GM19035 (cell line): ENCODE results near the gene HIVEP2.
A peak's percentile ranks its signal among the peaks of the same experiment; 100 is the strongest.

Experiments
- ATAC-seq: cut with Tn5 transposase; IDR thresholded peaks from one replicate; pipeline ENCODE4 v1.9.1; 2021; ENCODE audit not compliant: unreplicated experiment

The HIVEP2 gene

DNA sequence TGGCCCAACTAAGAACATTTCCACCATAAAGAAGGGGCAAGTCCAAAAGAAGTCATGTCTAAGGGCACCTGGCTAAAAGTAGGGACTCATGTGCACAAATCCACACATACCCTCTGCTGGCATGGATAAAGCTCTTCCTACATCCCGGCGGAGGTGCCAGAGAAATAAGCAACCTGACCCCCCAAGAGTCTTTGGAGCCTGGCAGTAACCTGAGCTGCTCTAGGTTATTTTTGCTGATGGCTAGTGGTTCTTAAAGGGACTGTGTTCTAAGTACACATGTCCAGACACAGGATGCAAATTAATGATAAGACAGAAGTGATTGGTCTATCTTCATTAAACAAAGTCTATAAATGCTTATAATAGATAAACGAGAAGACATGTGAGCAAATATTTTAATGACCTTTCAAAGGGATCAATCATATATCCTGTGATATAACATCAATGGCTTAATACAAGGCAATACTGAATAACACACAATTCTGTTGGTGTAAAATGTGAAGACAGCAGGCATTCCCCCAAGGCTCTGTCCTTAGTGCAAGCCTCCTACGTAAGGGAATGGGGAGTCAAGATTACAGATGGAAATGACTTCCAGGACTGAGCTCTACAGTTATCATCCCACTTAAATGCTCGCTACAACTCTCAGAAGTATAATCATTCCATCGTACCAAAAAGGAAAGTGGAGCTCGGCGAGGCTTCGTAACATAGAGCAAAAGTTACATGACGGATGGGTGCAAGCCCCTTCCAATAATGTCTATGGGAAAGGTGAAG is 52.5 kb downstream of the HIVEP2 start:
- no peak for ATAC-seq

DNA sequence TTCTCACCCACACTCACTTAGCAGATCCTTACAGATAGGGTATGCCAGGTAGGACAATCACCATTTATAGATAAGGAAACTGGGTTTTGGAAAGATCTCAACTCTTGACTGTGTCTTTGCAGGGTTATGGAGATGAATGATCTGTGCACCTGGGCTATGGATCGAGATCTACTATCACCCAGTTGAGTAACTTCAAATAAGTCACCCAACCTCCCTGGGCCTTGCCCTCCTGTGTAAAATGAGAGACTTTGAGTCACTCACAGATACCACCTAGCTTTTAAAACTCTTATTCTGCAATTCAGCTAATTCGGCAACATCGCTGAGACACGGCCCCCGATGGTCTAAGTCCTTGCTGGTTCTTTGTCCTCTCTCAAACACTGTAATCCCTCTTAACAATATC is 53.5 kb downstream of the HIVEP2 start:
- ATAC-seq, result no peak

- ATAC-seq, result no peak
Observed at GRCh38 chr6:142888456-142888855, 56.5 kb downstream of the HIVEP2 start.

- no peak for ATAC-seq
Observed at GRCh38 chr6:142887517-142887916, 57.5 kb downstream of the HIVEP2 start.

- ATAC-seq, result peak; percentile 64
Observed at GRCh38 chr6:142886431-142887170, 58.4 kb downstream of the HIVEP2 start.

GRCh38 chr6:142885182-142885867 is 59.7 kb downstream of the HIVEP2 start:
- peak; percentile 66 for ATAC-seq

- ATAC-seq, result no peak
Observed at GRCh38 chr6:142884214-142885035, 60.6 kb downstream of the HIVEP2 start.

GRCh38 chr6:142883011-142883410 is 62.0 kb downstream of the HIVEP2 start:
- no peak for ATAC-seq

- no peak for ATAC-seq
Observed at GRCh38 chr6:142881761-142882160, 63.2 kb downstream of the HIVEP2 start.

DNA sequence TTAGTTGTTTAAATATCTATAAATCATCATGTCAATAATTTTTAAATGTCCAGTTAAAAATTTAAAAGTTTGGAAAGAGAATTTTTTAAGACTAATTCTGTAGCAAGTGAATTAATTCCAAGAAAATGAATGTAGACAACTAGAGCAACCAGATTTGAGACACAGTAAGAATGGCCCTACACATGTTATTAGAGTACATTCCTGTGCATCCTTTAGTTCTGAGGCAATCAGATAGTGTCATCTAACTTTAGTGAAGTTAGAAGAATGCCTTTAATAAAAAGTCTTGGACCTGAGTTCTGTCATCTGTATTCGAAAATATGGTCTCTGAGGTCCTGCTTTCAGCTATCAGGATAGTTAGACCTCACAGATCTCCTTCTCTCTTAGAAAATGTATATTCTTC is 63.7 kb downstream of the HIVEP2 start:
- ATAC-seq, result no peak

DNA sequence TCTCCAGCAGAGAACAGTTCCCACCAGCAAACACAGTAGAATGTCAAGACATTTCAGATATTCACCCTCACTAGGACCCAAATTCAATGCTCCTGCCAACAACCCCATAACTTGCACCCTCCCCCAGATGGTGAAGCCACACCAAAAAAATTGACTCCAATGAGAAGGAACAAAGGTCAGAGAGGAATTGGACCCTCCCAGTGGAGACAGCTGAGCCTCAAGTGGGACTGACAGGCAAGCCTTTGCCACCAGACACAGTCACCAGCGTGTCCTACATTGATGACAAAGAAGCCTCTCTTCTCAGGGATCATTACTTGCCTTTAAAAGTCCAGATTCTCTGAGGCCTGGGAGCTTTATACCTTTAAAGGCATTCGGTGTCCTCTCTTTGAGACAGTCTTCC is 64.8 kb downstream of the HIVEP2 start:
- no peak for ATAC-seq

- ATAC-seq, result no peak
Observed at GRCh38 chr6:142879527-142879926, 65.4 kb downstream of the HIVEP2 start.

GRCh38 chr6:142879076-142879475 is 65.9 kb downstream of the HIVEP2 start:
- no peak for ATAC-seq

DNA sequence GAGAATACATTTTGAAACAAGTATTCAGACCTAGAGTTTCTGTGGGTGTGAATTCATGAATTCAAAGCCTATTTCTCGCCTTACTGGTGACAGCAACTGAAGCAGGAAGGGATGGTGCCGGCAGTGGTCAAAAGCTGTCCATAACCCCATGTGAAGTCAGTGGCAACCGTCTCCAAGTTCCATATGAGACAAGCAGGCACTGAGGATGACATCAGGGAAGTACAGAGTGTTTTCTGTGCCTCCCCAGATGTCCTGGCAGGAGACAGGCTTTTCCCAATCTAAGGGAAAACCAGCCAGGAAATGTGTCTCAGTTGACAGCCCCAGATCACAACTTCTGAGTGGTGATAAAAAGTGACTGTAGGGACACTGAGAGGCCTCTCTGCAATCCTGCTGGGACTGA is 66.6 kb downstream of the HIVEP2 start:
- ATAC-seq, result no peak

- ATAC-seq, result no peak
Observed at GRCh38 chr6:142874676-142875075, 70.3 kb downstream of the HIVEP2 start.

- ATAC-seq, result no peak
Observed at GRCh38 chr6:142872376-142872775, 72.6 kb downstream of the HIVEP2 start.

GRCh38 chr6:142871910-142872331 is 73.1 kb downstream of the HIVEP2 start:
- ATAC-seq, result peak; percentile 88

GRCh38 chr6:142870787-142871415 is 74.1 kb downstream of the HIVEP2 start:
- ATAC-seq, result no peak

DNA sequence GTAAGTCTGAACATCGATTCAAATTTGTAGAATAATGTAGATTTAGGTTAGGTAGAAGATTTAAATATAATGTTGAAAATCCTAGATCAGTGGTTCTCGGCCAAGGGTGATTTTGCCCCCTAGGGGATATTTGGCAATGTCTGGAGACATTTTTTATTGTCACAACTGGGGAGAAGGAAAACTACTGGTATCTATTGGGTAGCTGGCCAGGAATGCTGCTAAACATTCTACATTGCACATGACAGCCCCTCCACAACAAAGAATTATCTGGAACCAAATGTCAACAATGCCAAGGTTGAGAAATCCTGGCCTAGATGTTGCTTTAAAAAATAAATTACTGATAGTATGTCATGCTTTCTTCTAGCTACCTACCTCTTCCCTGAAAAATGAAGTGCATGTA is 76.1 kb downstream of the HIVEP2 start:
- ATAC-seq, result no peak

- no peak for ATAC-seq
Observed at GRCh38 chr6:142867988-142868812, 76.8 kb downstream of the HIVEP2 start.
